Spleen (tissue), 11 donors: ENCODE data around the gene ADORA1. TPM values are rescaled to one million over a fixed set of nuclear protein-coding genes. Genes with fewer than 3 reads are reported as not detected.

Experiments used
- DNase-seq: peaks from one replicate; pipeline ENCODE4 v3.0.0-alpha.2; 2020
- H3K27ac ChIP-seq, 8 donors: fragments of 200-600 bp; sonication (generic) in 7 of 8; 1 replicate in 4 of 8; 2 replicates in 4 of 8; pipeline versions ENCODE4 v1.5.0 to v1.8.0; 2016 to 2021; ENCODE audit warnings: inconsistent platforms in 4 of 8, mild to moderate bottlenecking in 4 of 8, moderate library complexity in 1 of 8
- H3K27me3 ChIP-seq, 7 donors: fragments of 200-600 bp; sonication (generic) in 6 of 7; replicated peaks in 1 of 7; 1 replicate in 4 of 7; 2 replicates in 3 of 7; pipeline versions ENCODE4 v1.5.0 to v1.8.0; 2016 to 2021; ENCODE audit warnings: inconsistent platforms in 3 of 7, mild to moderate bottlenecking in 1 of 7
- H3K36me3 ChIP-seq, 6 donors: fragments of 200-600 bp; sonication (generic) in 5 of 6; 1 replicate in 4 of 6; 2 replicates in 2 of 6; pipeline versions ENCODE4 v1.5.0 to v1.8.0; 2016 to 2021; ENCODE audit warnings: inconsistent platforms in 2 of 6
- H3K4me1 ChIP-seq, 6 donors: fragments of 200-600 bp; sonication (generic) in 5 of 6; 1 replicate in 3 of 6; 2 replicates in 3 of 6; pipeline versions ENCODE4 v1.5.0 to v1.8.0; 2016 to 2021; ENCODE audit warnings: inconsistent platforms in 3 of 6
- H3K4me3 ChIP-seq, 8 donors: fragments of 200-600 bp; sonication (generic) in 7 of 8; 1 replicate in 4 of 8; 2 replicates in 4 of 8; pipeline versions ENCODE4 v1.5.0 to v1.8.0; 2016 to 2021; ENCODE audit warnings: inconsistent platforms in 4 of 8, mild to moderate bottlenecking in 4 of 8, moderate library complexity in 2 of 8
- H3K9me3 ChIP-seq, 8 donors: fragments of 200-600 bp; sonication (generic) in 7 of 8; 1 replicate in 4 of 8; 2 replicates in 4 of 8; pipeline versions ENCODE4 v1.5.0 to v1.8.0; 2016 to 2021; ENCODE audit warnings: inconsistent platforms in 4 of 8
- POLR2A ChIP-seq, 3 donors: fragments of 450-650 bp; IDR thresholded peaks; one replicate each; pipeline ENCODE4 v1.5.1; 2017; ENCODE audit warnings: antibody characterized with exemption in 3 of 3, mild to moderate bottlenecking in 1 of 3
- POLR2AphosphoS5 ChIP-seq, 3 donors: sonication (generic); formaldehyde crosslinking; IDR thresholded peaks; one replicate each; pipeline ENCODE4 v1.5.1; 2017; ENCODE audit warnings: antibody characterized with exemption in 3 of 3
- WGBS, 5 donors: extraction: QIAGEN DNeasy Blood & Tissue Kit in 3 of 5; methylation state at CpG; one replicate each; pipeline versions ENCODE4 v1.1.5 to v1.1.7; 2013 to 2018; 5-methylcytosine and 5-hydroxymethylcytosine counted together
- intact Hi-C: fragments of 100-400 bp; cut with DNase I; formaldehyde crosslinking; loops from one replicate; pipeline ENCODE4 v1.15.0; 2023; ENCODE audit warnings: low total_unique reads
- polyA plus RNA-seq, 3 donors: library from polyadenylated mRNA; stranded (reverse); fragments of 200-250 nt; gene quantifications; one replicate each; pipeline ENCODE4 v1.2.1, GENCODE V29; 2013
- total RNA-seq, 7 donors: library from RNA; depleted of rRNA in 3 of 7; stranded (reverse); fragments of >200 nt in 3 of 7; fragmentation: NEBNext Ultra II Directional in 4 of 7; extraction: Animal tissue kit (Norgen Biotek cat#: 25700) in 4 of 7; gene quantifications; one replicate each; pipeline versions ENCODE4 v1.1.0 to v1.2.1, GENCODE V29; 2016 to 2021
- TF ChIP-seq, protein P1 (sequence below), 11 experiments: fragments of 200-600 bp in 7 of 11; fragments of 450-650 bp in 4 of 11; sonication (generic) in 4 of 11; IDR thresholded peaks in 8 of 11; conservative IDR thresholded peaks in 3 of 11; 1 replicate in 7 of 11; 2 replicates in 4 of 11; pipeline versions ENCODE4 v1.4.0 to v1.8.0; 2016 to 2021; ENCODE audit warnings: antibody characterized with exemption in 11 of 11, inconsistent platforms in 4 of 11, mild to moderate bottlenecking in 1 of 11
- donor health status: healthy with polysubstance abuse.
- donor health status: DM: no; HTN: no; CAD: no; lungs with moderate emphysema.
- donor health status: DM: no; HTN: no; CAD: no.
- donor health status: Bipolar disorder and iron deficiency.
- donor health status: healthy.
- donor health status: DM: no; HTN: no; CAD: no.
- donor health status: DM: yes; HTN: yes; CAD: no.

The ADORA1 gene
- total and polyA plus RNA-seq, 10 donors: 0.37 to 13.5 (median 5.3) TPM

DNA sequence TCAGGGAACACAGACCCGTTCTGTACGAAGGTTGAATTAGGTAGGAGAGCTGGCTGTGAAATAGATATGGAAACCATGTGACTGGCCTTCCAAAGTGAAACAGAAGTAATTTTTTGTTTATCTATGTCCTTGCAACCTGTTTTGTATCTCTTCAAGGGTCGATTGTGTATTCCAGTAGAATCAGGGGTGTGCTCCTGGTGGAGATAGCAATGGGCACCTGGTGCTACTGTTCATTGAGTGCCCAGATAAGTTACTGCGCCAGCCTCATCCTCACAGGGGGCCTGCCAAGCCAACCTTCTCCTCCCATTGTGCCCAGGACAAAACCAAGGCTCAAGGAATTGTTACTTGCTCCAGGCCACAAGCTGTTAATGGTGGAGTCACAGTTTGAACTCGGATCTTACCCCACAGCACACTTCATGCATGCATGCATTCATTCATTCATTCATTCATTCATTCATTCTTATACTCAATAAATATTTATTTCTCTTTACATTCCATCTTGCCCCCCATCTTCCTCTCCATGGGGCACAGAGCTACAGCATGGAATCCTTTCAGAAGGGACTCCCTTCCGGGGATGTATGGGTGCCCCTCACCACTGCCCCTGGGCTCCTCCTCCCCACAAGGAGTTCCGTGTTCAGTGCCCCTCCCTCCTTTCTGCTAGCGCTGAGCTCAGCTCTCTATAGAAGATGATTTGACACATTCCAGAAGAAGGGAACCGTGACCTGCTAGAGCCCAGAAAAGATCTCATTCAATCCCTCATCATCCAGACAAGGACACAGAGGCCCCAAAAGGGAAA, 24.0 kb downstream of the ADORA1 start:
- Histone ChIP-seq H3K36me3 (no peaks in the 10 kb centered on the region), H3K4me3 (no peak overlapping the region), H3K4me1 (peaks cover 0 to 34% (median 18%) of the 10 kb centered on the region in 6 donors), H3K9me3 (no peaks in the 10 kb centered on the region), H3K27ac (peak overlapping the region in 1 of 8 donors; percentile 16), H3K27me3 (peaks cover 0 to 66% (median 6%) of the 10 kb centered on the region in 7 donors)
- intact Hi-C loops: no loop called here
- 67 to 81% (median 73%) methylated on average over 9 of the region's 9 CpGs for WGBS, 5 donors
- TF ChIP-seq POLR2A (IDR thresholded peaks at IDR 0.05) (no peak), POLR2AphosphoS5 (IDR thresholded peaks at IDR 0.05) (no peak)
- TF ChIP-seq, protein P1, sequence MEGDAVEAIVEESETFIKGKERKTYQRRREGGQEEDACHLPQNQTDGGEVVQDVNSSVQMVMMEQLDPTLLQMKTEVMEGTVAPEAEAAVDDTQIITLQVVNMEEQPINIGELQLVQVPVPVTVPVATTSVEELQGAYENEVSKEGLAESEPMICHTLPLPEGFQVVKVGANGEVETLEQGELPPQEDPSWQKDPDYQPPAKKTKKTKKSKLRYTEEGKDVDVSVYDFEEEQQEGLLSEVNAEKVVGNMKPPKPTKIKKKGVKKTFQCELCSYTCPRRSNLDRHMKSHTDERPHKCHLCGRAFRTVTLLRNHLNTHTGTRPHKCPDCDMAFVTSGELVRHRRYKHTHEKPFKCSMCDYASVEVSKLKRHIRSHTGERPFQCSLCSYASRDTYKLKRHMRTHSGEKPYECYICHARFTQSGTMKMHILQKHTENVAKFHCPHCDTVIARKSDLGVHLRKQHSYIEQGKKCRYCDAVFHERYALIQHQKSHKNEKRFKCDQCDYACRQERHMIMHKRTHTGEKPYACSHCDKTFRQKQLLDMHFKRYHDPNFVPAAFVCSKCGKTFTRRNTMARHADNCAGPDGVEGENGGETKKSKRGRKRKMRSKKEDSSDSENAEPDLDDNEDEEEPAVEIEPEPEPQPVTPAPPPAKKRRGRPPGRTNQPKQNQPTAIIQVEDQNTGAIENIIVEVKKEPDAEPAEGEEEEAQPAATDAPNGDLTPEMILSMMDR (IDR thresholded peaks at IDR 0.05 in 8 of 11, conservative IDR thresholded peaks at IDR 0.05 in 3 of 11): no peak
- DNase-seq: no peak

GRCh38 chr1:203152158-203153034, 24.9 kb downstream of the ADORA1 start:
- TF ChIP-seq, protein P1 (IDR thresholded peaks at IDR 0.05 in 8 of 11, conservative IDR thresholded peaks at IDR 0.05 in 3 of 11): no peak
- TF ChIP-seq POLR2AphosphoS5 (IDR thresholded peaks at IDR 0.05) (no peak), POLR2A (IDR thresholded peaks at IDR 0.05) (no peak)
- no peak for DNase-seq
- Histone ChIP-seq H3K27me3 (peaks cover 0 to 71% (median 8%) of the 10 kb centered on the region in 7 donors), H3K4me3 (no peak overlapping the region), H3K27ac (peak overlapping the region in 2 of 8 donors; percentile 44 to 58), H3K36me3 (no peaks in the 10 kb centered on the region), H3K9me3 (no peaks in the 10 kb centered on the region), H3K4me1 (peaks cover 0 to 34% (median 18%) of the 10 kb centered on the region in 6 donors)
- WGBS, 5 donors: 71 to 86% (median 78%) methylated on average over 9 to 10 of the region's 10 CpGs
- intact Hi-C loops: no loop called here

- TF ChIP-seq POLR2AphosphoS5 (IDR thresholded peaks at IDR 0.05) (no peak), POLR2A (IDR thresholded peaks at IDR 0.05) (no peak)
- TF ChIP-seq, protein P1 (IDR thresholded peaks at IDR 0.05 in 8 of 11, conservative IDR thresholded peaks at IDR 0.05 in 3 of 11): no peak
- Histone ChIP-seq H3K4me3 (no peak overlapping the region), H3K27me3 (peaks cover 0 to 77% (median 12%) of the 10 kb centered on the region in 7 donors), H3K27ac (peak overlapping the region in 6 of 8 donors; percentile 26 to 58 (median 44)), H3K36me3 (no peaks in the 10 kb centered on the region), H3K4me1 (peaks cover 0 to 34% (median 18%) of the 10 kb centered on the region in 6 donors), H3K9me3 (peaks cover 0 to 8% (median under 1%) of the 10 kb centered on the region in 8 donors)
- WGBS, 5 donors: 55 to 68% (median 66%) methylated on average over 7 to 9 of the region's 9 CpGs
- no peak for DNase-seq
- intact Hi-C loops: no loop called here
Observed at GRCh38 chr1:203153051-203153988, 25.8 kb downstream of the ADORA1 start.
